Stimulated activated CD8-positive, alpha-beta memory T cell treated with anti-CD3 and anti-CD28 coated beads, Interleukin-4, amount 100 ng/mL, for 4 hours (primary cell): ENCODE results near the gene RAB3IP.
"Not testable (repeated sequence)": the region's sequence is repeated elsewhere in the genome, so short reads cannot be mapped to it uniquely, and the experiment has no call there.

Experiments
- DNase-seq, 2 donors: peaks; one replicate each; pipeline ENCODE4 v3.0.0-alpha.2; 2020; ENCODE audit warnings: low read depth in 2 of 2, low spot score in 1 of 2

RAB3IP gene

GRCh38 chr12:69834576-69834975, 95.9 kb downstream of the RAB3IP start:
- DNase-seq, result no peak

- DNase-seq, result no peak
These were observed 96.4 kb downstream of the RAB3IP start for GRCh38 chr12:69835081-69835480.

GRCh38 chr12:69836015-69836414, 97.4 kb downstream of the RAB3IP start:
- no peak for DNase-seq

- no peak for DNase-seq
These were observed 98.5 kb downstream of the RAB3IP start for GRCh38 chr12:69837191-69837590.

- no peak for DNase-seq
These were observed 99.2 kb downstream of the RAB3IP start for GRCh38 chr12:69837657-69838415.

GRCh38 chr12:69840727-69841126, 102.1 kb downstream of the RAB3IP start:
- no peak for DNase-seq

- no peak for DNase-seq
These were observed 104.9 kb downstream of the RAB3IP start for GRCh38 chr12:69843608-69844007.

GRCh38 chr12:69844416-69844815, 105.8 kb downstream of the RAB3IP start:
- DNase-seq, result no peak

- no peak for DNase-seq
These were observed 106.2 kb downstream of the RAB3IP start for GRCh38 chr12:69844836-69845235.

GRCh38 chr12:69846976-69847375, 108.3 kb downstream of the RAB3IP start:
- no peak for DNase-seq

GRCh38 chr12:69851976-69852375, 113.3 kb downstream of the RAB3IP start:
- DNase-seq, result no peak

- DNase-seq, result not testable (repeated sequence)
These were observed 114.7 kb downstream of the RAB3IP start for GRCh38 chr12:69853176-69853961.

- DNase-seq, result no peak
These were observed 128.0 kb downstream of the RAB3IP start for GRCh38 chr12:69866698-69867097.

- no peak for DNase-seq
These were observed 130.0 kb downstream of the RAB3IP start for GRCh38 chr12:69868695-69869094.

GRCh38 chr12:69872804-69873203, 134.1 kb downstream of the RAB3IP start:
- DNase-seq, result no peak
